Mucosa of stomach (tissue), 1 donor: Measurements from ENCODE around the gene TRIM8.
A peak's percentile ranks its signal among the peaks of the same experiment; 100 is the strongest.

ENCODE experiments used
- H3K27me3 ChIP-seq: one replicate; pipeline ENCODE4 v1.7.0; 2013; ENCODE audit warnings: mild to moderate bottlenecking, low read length; ENCODE audit not compliant: control insufficient read depth, insufficient read depth
- H3K36me3 ChIP-seq: one replicate; pipeline ENCODE4 v1.7.0; 2013; ENCODE audit warnings: low read length; ENCODE audit not compliant: control insufficient read depth, insufficient read depth
- H3K4me1 ChIP-seq: one replicate; pipeline ENCODE4 v1.7.0; 2013; ENCODE audit warnings: mild to moderate bottlenecking, low read length; ENCODE audit not compliant: control insufficient read depth, insufficient read depth
- H3K4me3 ChIP-seq: one replicate; pipeline ENCODE4 v1.7.0; 2013; ENCODE audit warnings: low read length
- H3K9ac ChIP-seq: one replicate; pipeline ENCODE4 v1.7.0; 2013; ENCODE audit warnings: mild to moderate bottlenecking, low read length, moderate library complexity
- H3K9me3 ChIP-seq: one replicate; pipeline ENCODE4 v1.7.0; 2013; ENCODE audit warnings: mild to moderate bottlenecking, low read length, moderate library complexity; ENCODE audit not compliant: control insufficient read depth
- donor health status: Pancreatic carcinoma.

TRIM8 gene

GRCh38 chr10:102649797-102650654 is 5.7 kb downstream of the TRIM8 start:
- no peaks in the 10 kb centered on the region for H3K27me3 ChIP-seq
- peaks cover 72% of the 10 kb centered on the region for H3K4me1 ChIP-seq
- H3K9ac ChIP-seq, result peak overlapping the region; percentile 56
- no peaks in the 10 kb centered on the region for H3K9me3 ChIP-seq
- peaks cover 12% of the 10 kb centered on the region for H3K36me3 ChIP-seq
- H3K4me3 ChIP-seq, result no peak overlapping the region

- peak overlapping the region; percentile 6 for H3K9ac ChIP-seq
- peaks cover 15% of the 10 kb centered on the region for H3K36me3 ChIP-seq
- no peaks in the 10 kb centered on the region for H3K27me3 ChIP-seq
- H3K4me1 ChIP-seq, result peaks cover 75% of the 10 kb centered on the region
- H3K9me3 ChIP-seq, result no peaks in the 10 kb centered on the region
- no peak overlapping the region for H3K4me3 ChIP-seq
These were observed 6.6 kb downstream of the TRIM8 start for GRCh38 chr10:102650655-102651454.

- Histone ChIP-seq H3K36me3 (peaks cover 15% of the 10 kb centered on the region), H3K27me3 (no peaks in the 10 kb centered on the region), H3K9me3 (no peaks in the 10 kb centered on the region), H3K4me1 (peaks cover 82% of the 10 kb centered on the region), H3K9ac (peak overlapping the region; percentile 6), H3K4me3 (no peak overlapping the region)
These were observed 7.3 kb downstream of the TRIM8 start for GRCh38 chr10:102651455-102652169.

- no peak overlapping the region for H3K9ac ChIP-seq
- no peaks in the 10 kb centered on the region for H3K9me3 ChIP-seq
- no peak overlapping the region for H3K4me3 ChIP-seq
- peaks cover 83% of the 10 kb centered on the region for H3K4me1 ChIP-seq
- peaks cover 15% of the 10 kb centered on the region for H3K36me3 ChIP-seq
- H3K27me3 ChIP-seq, result no peaks in the 10 kb centered on the region
These were observed 8.1 kb downstream of the TRIM8 start for GRCh38 chr10:102652170-102652916.

DNA sequence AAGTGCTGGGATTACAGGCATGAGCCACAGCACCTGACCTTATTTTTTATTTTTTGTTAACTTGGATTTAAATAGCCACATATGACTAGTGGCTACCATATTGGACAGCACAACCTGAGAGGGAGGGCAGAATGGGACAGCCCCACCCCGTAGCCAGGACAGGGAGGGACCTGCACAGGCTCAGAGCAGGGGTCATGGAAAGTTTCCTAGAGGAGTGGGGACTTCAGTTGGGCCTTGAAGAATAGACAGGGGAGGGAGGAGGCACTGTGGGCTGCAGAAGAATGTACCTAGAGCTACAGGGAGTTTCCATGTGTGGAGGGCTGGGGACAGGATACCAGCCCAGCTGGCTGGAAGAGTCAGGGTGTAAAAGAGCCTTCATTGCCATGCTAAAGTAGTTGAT is 8.8 kb downstream of the TRIM8 start:
- no peak overlapping the region for H3K4me3 ChIP-seq
- no peaks in the 10 kb centered on the region for H3K9me3 ChIP-seq
- peaks cover 15% of the 10 kb centered on the region for H3K36me3 ChIP-seq
- H3K4me1 ChIP-seq, result peaks cover 83% of the 10 kb centered on the region
- H3K9ac ChIP-seq, result no peak overlapping the region
- H3K27me3 ChIP-seq, result no peaks in the 10 kb centered on the region

- Histone ChIP-seq H3K4me3 (no peak overlapping the region), H3K9me3 (no peaks in the 10 kb centered on the region), H3K9ac (no peak overlapping the region), H3K27me3 (no peaks in the 10 kb centered on the region), H3K4me1 (peaks cover 82% of the 10 kb centered on the region), H3K36me3 (peaks cover 14% of the 10 kb centered on the region)
These were observed 10.3 kb downstream of the TRIM8 start for GRCh38 chr10:102654566-102654965.

DNA sequence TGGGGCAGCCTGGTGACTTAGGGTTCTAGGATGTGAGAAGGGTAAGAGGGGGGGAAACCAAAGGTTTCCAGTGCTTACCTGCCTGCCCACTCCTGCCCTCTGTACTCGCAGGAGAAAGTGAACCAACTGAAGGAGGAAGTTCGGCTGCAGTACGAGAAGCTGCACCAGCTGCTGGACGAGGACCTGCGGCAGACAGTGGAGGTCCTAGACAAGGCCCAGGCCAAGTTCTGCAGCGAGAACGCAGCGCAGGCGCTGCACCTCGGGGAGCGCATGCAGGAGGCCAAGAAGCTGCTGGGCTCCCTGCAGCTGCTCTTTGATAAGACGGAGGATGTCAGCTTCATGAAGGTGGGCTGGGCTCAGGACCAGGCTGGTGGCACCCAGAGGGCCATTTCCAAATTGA is 10.7 kb downstream of the TRIM8 start:
- Histone ChIP-seq H3K9ac (no peak overlapping the region), H3K4me1 (peaks cover 80% of the 10 kb centered on the region), H3K9me3 (no peaks in the 10 kb centered on the region), H3K4me3 (no peak overlapping the region), H3K36me3 (peaks cover 14% of the 10 kb centered on the region), H3K27me3 (no peaks in the 10 kb centered on the region)

GRCh38 chr10:102656026-102656425 is 11.7 kb downstream of the TRIM8 start:
- H3K27me3 ChIP-seq, result no peaks in the 10 kb centered on the region
- peaks cover 80% of the 10 kb centered on the region for H3K4me1 ChIP-seq
- no peaks in the 10 kb centered on the region for H3K9me3 ChIP-seq
- H3K9ac ChIP-seq, result no peak overlapping the region
- peaks cover 14% of the 10 kb centered on the region for H3K36me3 ChIP-seq
- no peak overlapping the region for H3K4me3 ChIP-seq

DNA sequence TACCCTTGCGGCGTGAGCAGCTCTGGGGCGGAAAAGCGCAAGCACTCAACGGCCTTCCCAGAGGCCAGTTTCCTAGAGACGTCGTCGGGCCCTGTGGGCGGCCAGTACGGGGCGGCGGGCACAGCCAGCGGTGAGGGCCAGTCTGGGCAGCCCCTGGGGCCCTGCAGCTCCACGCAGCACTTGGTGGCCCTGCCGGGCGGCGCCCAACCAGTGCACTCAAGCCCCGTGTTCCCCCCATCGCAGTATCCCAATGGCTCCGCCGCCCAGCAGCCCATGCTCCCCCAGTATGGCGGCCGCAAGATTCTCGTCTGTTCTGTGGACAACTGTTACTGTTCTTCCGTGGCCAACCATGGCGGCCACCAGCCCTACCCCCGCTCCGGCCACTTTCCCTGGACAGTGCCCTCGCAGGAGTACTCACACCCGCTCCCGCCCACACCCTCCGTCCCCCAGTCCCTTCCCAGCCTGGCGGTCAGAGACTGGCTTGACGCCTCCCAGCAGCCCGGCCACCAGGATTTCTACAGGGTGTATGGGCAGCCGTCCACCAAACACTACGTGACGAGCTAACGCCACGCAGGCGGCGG is 12.6 kb downstream of the TRIM8 start:
- Histone ChIP-seq H3K4me3 (no peak overlapping the region), H3K9me3 (no peaks in the 10 kb centered on the region), H3K36me3 (peaks cover 14% of the 10 kb centered on the region), H3K9ac (peak overlapping the region; percentile 42), H3K4me1 (peaks cover 78% of the 10 kb centered on the region), H3K27me3 (no peaks in the 10 kb centered on the region)

DNA sequence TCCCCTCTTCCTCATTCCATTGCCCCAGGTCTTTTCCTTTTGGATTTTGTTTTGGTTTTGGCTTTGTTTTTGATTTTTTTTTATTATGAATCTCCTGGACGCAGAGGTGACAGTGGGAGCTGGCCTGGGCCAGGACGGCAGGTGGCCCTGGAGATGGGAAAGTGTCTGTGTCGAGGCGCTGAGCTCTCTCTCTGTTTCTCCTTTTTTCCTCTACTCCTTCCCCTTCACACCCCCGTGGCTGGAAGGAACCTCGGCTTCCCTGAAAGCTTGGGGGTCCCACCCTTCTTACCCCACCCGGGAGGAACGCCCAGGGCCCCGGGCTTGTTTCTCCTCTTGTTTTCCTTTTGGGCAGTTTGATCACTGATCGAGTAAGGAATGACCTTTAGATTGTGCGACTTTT is 13.2 kb downstream of the TRIM8 start:
- no peak overlapping the region for H3K4me3 ChIP-seq
- H3K9ac ChIP-seq, result peak overlapping the region; percentile 42
- H3K36me3 ChIP-seq, result peaks cover 14% of the 10 kb centered on the region
- H3K4me1 ChIP-seq, result peaks cover 72% of the 10 kb centered on the region
- no peaks in the 10 kb centered on the region for H3K27me3 ChIP-seq
- no peaks in the 10 kb centered on the region for H3K9me3 ChIP-seq
